IPS-NIHi11 (cell line): ENCODE results near the gene SLC35E4.
A peak's percentile ranks its signal among the peaks of the same experiment; 100 is the strongest.

Experiments
- DNase-seq: peaks from one replicate; pipeline ENCODE4 v3.0.0; 2012; ENCODE audit warnings: mixed read lengths, low spot score

The SLC35E4 gene

GRCh38 chr22:30694171-30694639 is 58.6 kb downstream of the SLC35E4 start:
- DNase-seq, result peak; percentile 80

- peak; percentile 90 for DNase-seq
Observed at GRCh38 chr22:30694640-30695350, 59.2 kb downstream of the SLC35E4 start, which contains the start of gene OSBP2. Gene OSBP2, plus strand, starts transcription at chr22:30694874. Its CDS starts 36 bp downstream, at chr22:30694910.

- no peak for DNase-seq
Observed at GRCh38 chr22:30695351-30695851, 59.8 kb downstream of the SLC35E4 start.

DNA sequence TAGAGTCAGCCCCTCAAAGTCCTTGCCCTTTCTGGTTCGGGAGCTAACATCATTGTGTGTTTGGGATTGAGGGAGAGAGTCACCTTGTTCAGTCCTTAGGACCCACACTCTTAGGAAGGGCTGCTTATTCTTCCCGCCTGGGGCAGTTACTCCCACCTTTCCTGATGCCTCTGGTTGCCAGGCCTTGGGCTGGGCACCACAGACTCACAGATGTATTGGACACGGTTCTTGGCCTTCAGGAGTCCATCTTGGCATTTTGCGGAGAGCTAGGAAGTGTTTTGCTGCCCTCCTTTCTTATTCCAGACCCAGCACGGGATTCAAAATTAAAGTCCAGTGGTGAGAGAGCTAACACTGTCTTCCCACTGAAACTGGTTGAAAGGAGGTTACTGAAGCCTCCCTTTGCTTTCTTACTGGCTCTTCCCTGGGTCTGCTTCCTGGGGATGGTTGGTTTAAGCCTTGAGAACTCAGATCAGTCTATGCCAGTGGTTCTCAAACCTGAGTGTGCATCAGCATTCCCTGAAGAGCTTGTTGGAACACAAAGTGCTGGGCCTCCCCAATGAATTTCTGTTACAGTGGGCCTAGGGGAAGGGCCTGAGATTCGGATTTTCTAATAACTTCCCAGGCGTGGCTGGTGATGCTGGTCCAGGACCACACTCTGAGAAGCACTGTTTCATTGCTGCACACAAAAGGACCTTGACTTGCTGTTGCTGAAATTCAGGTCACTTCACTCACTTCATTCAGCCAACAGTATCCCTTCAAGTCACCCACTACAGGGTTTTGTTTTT is 60.5 kb downstream of the SLC35E4 start:
- no peak for DNase-seq
